Measurements from ENCODE around the gene FBXO4. TPM values are rescaled to one million over a fixed set of nuclear protein-coding genes. Genes with fewer than 3 reads are reported as not detected.

FBXO4 gene
- total RNA-seq, 1 experiment from 2014 or later, result 1.2 TPM

GRCh38 chr5:41927604-41928003 is 2.5 kb downstream of the FBXO4 start:
- Histone ChIP-seq H3K27me3 (ENCODE audit: insufficient read depth, low read length) (no peaks in the 10 kb centered on the region), H2BK20ac (ENCODE audit: low read depth, low read length, poor library complexity, severe bottlenecking) (no peak overlapping the region), H3K9ac (ENCODE audit: extremely low read depth, insufficient read length, low read length) (no peak overlapping the region), H3K4me1 (ENCODE audit: insufficient read depth, low read length) (no peaks in the 10 kb centered on the region), H3K79me1 (ENCODE audit: insufficient read depth, low read depth, low read length, poor library complexity, severe bottlenecking) (no peaks in the 10 kb centered on the region), H3K56ac (ENCODE audit: insufficient read length, low read depth, low read length) (no peak overlapping the region), H4K91ac (ENCODE audit: insufficient read length, low read depth, low read length) (no peak overlapping the region), H3K27ac (ENCODE audit: insufficient read length, low read depth, low read length) (no peak overlapping the region), H3K79me2 (ENCODE audit: insufficient read depth, low read length) (no peaks in the 10 kb centered on the region), H4K8ac (replicated peaks; ENCODE audit: insufficient read length, low read depth, low read length) (no peak overlapping the region), H2BK15ac (ENCODE audit: low read depth, low read length) (no peak overlapping the region), H2BK120ac (ENCODE audit: low read depth, low read length, poor library complexity, severe bottlenecking) (no peak overlapping the region), H2BK5ac (ENCODE audit: insufficient read length, low read length) (no peak overlapping the region), H4K5ac (ENCODE audit: insufficient read length, low read depth, low read length) (no peak overlapping the region), H4K20me1 (ENCODE audit: control insufficient read depth, insufficient read depth, insufficient read length) (no peaks in the 10 kb centered on the region), H3K9me3 (ENCODE audit: control insufficient read depth, low read depth, low read length) (no peaks in the 10 kb centered on the region), H3K23ac (ENCODE audit: insufficient read length, low read depth, low read length) (no peak overlapping the region), H2AK5ac (ENCODE audit: insufficient read length, low read length) (no peak overlapping the region), H3K23me2 (ENCODE audit: insufficient read length, low read depth, low read length, poor library complexity, severe bottlenecking) (peaks cover 7% of the 10 kb centered on the region), H2AFZ (ENCODE audit: low read length) (no peak overlapping the region), H3K4ac (ENCODE audit: low read depth, low read length) (no peak overlapping the region), H3K18ac (ENCODE audit: insufficient read length, low read depth, low read length) (no peak overlapping the region), H3T11ph (ENCODE audit: low read length) (no peak overlapping the region), H3K4me2 (ENCODE audit: insufficient read depth, insufficient read length, low read length) (no peak overlapping the region), H2BK12ac (ENCODE audit: insufficient read length, low read depth, low read length) (no peak overlapping the region), H3K14ac (ENCODE audit: insufficient read depth, low read length) (no peak overlapping the region)
- DNase-seq, result no peak
- no peaks in the 10 kb centered on the region for H3K36me3 Mint-ChIP-seq (ENCODE audit: insufficient read depth in 1 of 3, low read depth in 3 of 3)
- TF ChIP-seq CTCF (conservative IDR thresholded peaks at IDR 0.05), result no peak
- no peaks in the 10 kb centered on the region for H3K9me3 Mint-ChIP-seq
- peaks cover 6% of the 10 kb centered on the region; the same call in 1 of the 2 replicates for H3K27me3 Mint-ChIP-seq (ENCODE audit: low read depth)
- no CpG with 5 or more reads among the region's 4 CpGs for WGBS (ENCODE audit: extremely low coverage, insufficient read length, low lambda C conversion rate)
- H3K27ac Mint-ChIP-seq, result no peak overlapping the region
- peaks cover 3% of the 10 kb centered on the region in 2 experiments; a peak in 2 of 4 replicates for H3K4me1 Mint-ChIP-seq
- H3K4me3 Mint-ChIP-seq, result no peak overlapping the region

Data from H9 (cell line).